WTC11 (cell line): ENCODE measurements around the gene HIF1A. TPM values are rescaled to one million over a fixed set of nuclear protein-coding genes. Genes with fewer than 3 reads are reported as not detected.

Experiments used
- ATAC-seq: fragments of 200-7000 bp; cut with Tn5 transposase; 2 replicates; pipeline ENCODE4 v1.10.0; 2021; ENCODE audit warnings: mild to moderate bottlenecking, moderate library complexity
- CTCF ChIA-PET: fragments of 300-600 bp; sonication (Branson Sonifier 250); formaldehyde crosslinking; loops from one replicate; lab custom pipeline; 2021; ENCODE audit warnings: antibody characterized with exemption; lab: Charles Lee
- POLR2A ChIA-PET: fragments of 350-600 bp; sonication (Branson Sonifier 250); formaldehyde crosslinking; loops from one replicate; lab custom pipeline; 2021; ENCODE audit warnings: antibody characterized with exemption; lab: Charles Lee
- DNase-seq: peaks from one replicate; pipeline ENCODE4 v3.0.0; 2021; ENCODE audit warnings: low spot score
- H3K27ac Mint-ChIP-seq: 2 replicates; pipeline ENCODE4 v1.8.0; 2021; ENCODE audit warnings: mixed read lengths
- H3K27me3 Mint-ChIP-seq: 2 replicates; pipeline ENCODE4 v1.8.0; 2021; ENCODE audit warnings: low read depth, mild to moderate bottlenecking, moderate library complexity, mixed read lengths
- H3K36me3 Mint-ChIP-seq: 2 replicates; pipeline ENCODE4 v1.8.0; 2021; ENCODE audit warnings: mixed read lengths
- H3K4me1 Mint-ChIP-seq: 2 replicates; pipeline ENCODE4 v1.8.0; 2022; ENCODE audit warnings: mixed read lengths
- H3K4me3 Mint-ChIP-seq: 2 replicates; pipeline ENCODE4 v1.8.0; 2021; ENCODE audit warnings: mild to moderate bottlenecking, moderate library complexity, mixed read lengths
- H3K9me3 Mint-ChIP-seq: 2 replicates; pipeline ENCODE4 v1.8.0; 2021; ENCODE audit warnings: mixed read lengths
- ELF4 ChIP-seq: sonication (generic); formaldehyde crosslinking; IDR thresholded peaks from 2 replicates; pipeline ENCODE4 v1.8.1; 2022; ENCODE audit warnings: low read depth, mild to moderate bottlenecking, moderate library complexity, missing genetic modification reagents
- EMX1 ChIP-seq: fragments of 250-450 bp; sonication (Bioruptor Pico); IDR thresholded peaks from 2 replicates; pipeline ENCODE4 v1.8.0; 2021; ENCODE audit warnings: mild to moderate bottlenecking
- ESRRA ChIP-seq: sonication (generic); formaldehyde crosslinking; IDR thresholded peaks from 2 replicates; pipeline ENCODE4 v1.8.1; 2022; ENCODE audit warnings: mild to moderate bottlenecking, missing genetic modification reagents, borderline replicate concordance
- ETV6 ChIP-seq: sonication (generic); formaldehyde crosslinking; IDR thresholded peaks from 2 replicates; pipeline ENCODE4 v1.8.1; 2022; ENCODE audit warnings: mild to moderate bottlenecking, missing genetic modification reagents
- FOXJ3 ChIP-seq: sonication (generic); formaldehyde crosslinking; IDR thresholded peaks from 2 replicates; pipeline ENCODE4 v1.9.0; 2021; ENCODE audit warnings: missing genetic modification reagents, mild to moderate bottlenecking, borderline replicate concordance
- GABPB1 ChIP-seq: sonication (generic); formaldehyde crosslinking; IDR thresholded peaks from 2 replicates; pipeline ENCODE4 v1.8.1; 2023; ENCODE audit warnings: mild to moderate bottlenecking, missing genetic modification reagents
- IRF2 ChIP-seq: sonication (generic); formaldehyde crosslinking; IDR thresholded peaks from 2 replicates; pipeline ENCODE4 v1.8.0; 2022; ENCODE audit warnings: low read depth, missing genetic modification reagents, borderline replicate concordance
- NFATC4 ChIP-seq: fragments of 250-450 bp; sonication (Bioruptor Pico); IDR thresholded peaks from 2 replicates; pipeline ENCODE4 v1.9.0; 2021; ENCODE audit warnings: mild to moderate bottlenecking
- NFE2L1 ChIP-seq: sonication (generic); formaldehyde crosslinking; IDR thresholded peaks from 2 replicates; pipeline ENCODE4 v1.8.1; 2023; ENCODE audit warnings: missing genetic modification reagents
- NR3C1 ChIP-seq: sonication (generic); formaldehyde crosslinking; conservative IDR thresholded peaks from 2 replicates; pipeline ENCODE4 v1.8.1; 2023; ENCODE audit warnings: low read depth, mild to moderate bottlenecking, missing genetic modification reagents
- PRRX2 ChIP-seq: fragments of 250-450 bp; sonication (Bioruptor Pico); IDR thresholded peaks from 2 replicates; pipeline ENCODE4 v1.8.0; 2021; ENCODE audit warnings: mild to moderate bottlenecking
- RORB ChIP-seq: fragments of 250-450 bp; sonication (Bioruptor Pico); IDR thresholded peaks from 2 replicates; pipeline ENCODE4 v1.9.0; 2021; ENCODE audit warnings: mild to moderate bottlenecking
- SMAD3 ChIP-seq: sonication (generic); formaldehyde crosslinking; IDR thresholded peaks from 2 replicates; pipeline ENCODE4 v1.8.0; 2022; ENCODE audit warnings: missing genetic modification reagents, mild to moderate bottlenecking, borderline replicate concordance
- TEAD1 ChIP-seq: sonication (generic); formaldehyde crosslinking; IDR thresholded peaks from 2 replicates; pipeline ENCODE4 v1.8.0; 2022; ENCODE audit warnings: mild to moderate bottlenecking, missing genetic modification reagents
- ZNF232 ChIP-seq: sonication (generic); formaldehyde crosslinking; IDR thresholded peaks from 2 replicates; pipeline ENCODE4 v1.8.0; 2022; ENCODE audit warnings: mild to moderate bottlenecking, missing genetic modification reagents
- total RNA-seq: library from RNA; stranded (reverse); gene quantifications from 3 replicates; pipeline ENCODE4 v1.2.3, GENCODE V29; 2021
- TF ChIP-seq, protein P1 (sequence below): fragments of 250-450 bp; sonication (Bioruptor Pico); IDR thresholded peaks from 2 replicates; pipeline ENCODE4 v1.9.0; 2021; ENCODE audit warnings: mild to moderate bottlenecking
- TF ChIP-seq, protein P2 (sequence below): sonication (generic); formaldehyde crosslinking; IDR thresholded peaks from 2 replicates; pipeline ENCODE4 v1.8.1; 2022; ENCODE audit warnings: low read depth, mild to moderate bottlenecking, moderate library complexity, missing genetic modification reagents, borderline replicate concordance
- TF ChIP-seq, protein P3 (sequence below): sonication (generic); formaldehyde crosslinking; IDR thresholded peaks from 2 replicates; pipeline ENCODE4 v1.8.1; 2022; ENCODE audit warnings: mild to moderate bottlenecking, moderate library complexity, missing genetic modification reagents
- TF ChIP-seq, protein P4 (sequence below): sonication (generic); formaldehyde crosslinking; IDR thresholded peaks from 2 replicates; pipeline ENCODE4 v1.8.1; 2022; ENCODE audit warnings: missing genetic modification reagents, borderline replicate concordance

Gene HIF1A
- total RNA-seq, 1 experiment from 2014 or later, result 165 TPM

DNA sequence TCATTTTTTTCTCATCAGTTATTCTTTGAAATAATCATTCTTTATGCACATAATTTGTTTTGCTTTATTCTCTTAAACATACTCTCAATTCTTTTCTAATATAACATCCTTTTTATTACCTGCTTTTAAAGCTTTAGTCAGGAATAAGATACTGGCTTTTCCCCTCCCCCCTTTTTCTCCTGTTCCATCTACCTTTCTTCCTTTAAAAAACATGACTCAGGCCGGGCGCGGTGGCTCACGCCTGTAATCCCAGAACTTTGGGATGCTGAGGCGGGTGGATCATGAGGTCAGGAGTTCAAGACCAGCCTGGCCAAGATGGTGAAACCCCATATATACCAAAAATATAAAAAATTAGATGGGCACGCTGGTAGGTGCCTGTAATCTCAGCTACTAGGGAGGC is 25.4 kb downstream of the HIF1A start:
- no peak for DNase-seq
- no peaks in the 10 kb centered on the region for H3K9me3 Mint-ChIP-seq
- H3K4me1 Mint-ChIP-seq, result peaks cover 48% of the 10 kb centered on the region
- TF ChIP-seq TEAD1 (CRISPR knock-in tag), result no peak
- TF ChIP-seq ESRRA (CRISPR knock-in tag), result no peak
- TF ChIP-seq, protein P1, sequence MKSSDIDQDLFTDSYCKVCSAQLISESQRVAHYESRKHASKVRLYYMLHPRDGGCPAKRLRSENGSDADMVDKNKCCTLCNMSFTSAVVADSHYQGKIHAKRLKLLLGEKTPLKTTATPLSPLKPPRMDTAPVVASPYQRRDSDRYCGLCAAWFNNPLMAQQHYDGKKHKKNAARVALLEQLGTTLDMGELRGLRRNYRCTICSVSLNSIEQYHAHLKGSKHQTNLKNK (CRISPR knock-in tag), result no peak
- TF ChIP-seq, all 79 proteins: peak for 0
- CTCF ChIA-PET, result no interaction called here
- Mint-ChIP-seq H3K27ac (no peak overlapping the region), H3K4me3 (no peak overlapping the region), H3K36me3 (peaks cover 28% of the 10 kb centered on the region), H3K27me3 (no peaks in the 10 kb centered on the region)
- POLR2A ChIA-PET, result interaction anchor here (1.2 kb wide), 1 partner anchor 26 kb away, joined by 3 read pairs; the partner anchor contains the start of gene HIF1A
- ATAC-seq, result no peak

DNA sequence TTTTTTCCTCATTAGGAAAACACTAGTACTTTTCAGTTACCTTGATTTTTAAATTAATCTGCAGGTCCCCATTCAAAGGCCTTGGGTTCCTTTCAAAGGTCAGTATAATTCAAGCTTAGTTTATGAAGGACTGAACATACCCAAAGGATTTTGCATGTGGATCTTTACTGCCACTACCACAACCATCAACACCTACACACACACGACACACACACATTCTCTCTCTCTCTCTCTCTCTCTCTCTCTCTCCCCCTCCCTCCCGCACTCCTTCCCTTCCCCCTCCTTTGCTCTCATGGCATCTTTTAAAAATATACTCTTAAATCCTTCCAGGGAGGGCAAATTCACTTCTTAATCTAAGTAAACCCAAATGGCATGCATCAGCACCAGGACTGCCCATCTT is 28.8 kb downstream of the HIF1A start:
- H3K27ac Mint-ChIP-seq, result no peak overlapping the region; the same call in 1 of the 2 replicates
- CTCF ChIA-PET, result no interaction called here

DNA sequence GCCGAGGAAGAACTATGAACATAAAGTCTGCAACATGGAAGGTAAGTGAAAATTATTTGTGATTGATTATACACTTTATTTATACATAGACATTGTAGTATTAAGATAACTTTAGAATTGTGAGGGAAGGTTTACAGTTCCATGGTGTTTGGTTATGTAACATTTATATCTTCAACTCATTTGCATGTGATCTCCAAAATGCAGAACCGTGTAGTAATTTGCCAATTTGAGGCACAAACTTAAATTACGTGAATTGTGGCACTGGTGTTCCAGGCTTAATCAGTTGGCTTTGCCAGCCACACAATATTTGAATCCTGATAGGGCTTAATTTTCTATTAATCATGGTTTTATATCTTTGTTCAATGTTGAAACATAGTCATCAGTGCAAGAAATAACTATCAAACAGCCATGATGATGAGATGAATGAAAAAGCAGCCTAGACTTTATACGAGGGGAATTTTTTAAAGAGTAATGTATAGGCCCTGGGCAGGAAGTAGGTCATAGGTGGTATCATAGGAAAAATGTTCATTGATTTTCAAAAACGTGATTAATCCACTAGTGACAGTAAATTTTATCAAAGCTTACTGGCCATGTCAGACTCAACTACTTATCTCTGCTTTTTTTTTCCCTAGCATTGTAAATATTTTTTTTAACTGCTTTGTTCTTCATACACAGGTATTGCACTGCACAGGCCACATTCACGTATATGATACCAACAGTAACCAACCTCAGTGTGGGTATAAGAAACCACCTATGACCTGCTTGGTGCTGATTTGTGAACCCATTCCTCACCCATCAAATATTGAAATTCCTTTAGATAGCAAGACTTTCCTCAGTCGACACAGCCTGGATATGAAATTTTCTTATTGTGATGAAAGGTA is 31.7 kb downstream of the HIF1A start:
- TF ChIP-seq PRRX2 (CRISPR knock-in tag), result no peak
- TF ChIP-seq, all 79 proteins: peak for 0
- CTCF ChIA-PET, result no interaction called here
- Mint-ChIP-seq H3K4me1 (no peaks in the 10 kb centered on the region), H3K9me3 (no peaks in the 10 kb centered on the region), H3K27me3 (no peaks in the 10 kb centered on the region), H3K27ac (no peak overlapping the region), H3K36me3 (peaks cover 65% of the 10 kb centered on the region), H3K4me3 (no peak overlapping the region)
- POLR2A ChIA-PET, result no interaction called here
- DNase-seq (no peak), ATAC-seq (no peak)

More for the DNA sequence above, 28.8 kb downstream of the HIF1A start:
- no peak overlapping the region for H3K4me3 Mint-ChIP-seq
- H3K9me3 Mint-ChIP-seq, result no peaks in the 10 kb centered on the region
- ATAC-seq, result no peak
- TF ChIP-seq EMX1 (CRISPR knock-in tag), result no peak
- no peak for TF ChIP-seq NFE2L1 (CRISPR knock-in tag)
- TF ChIP-seq RORB (CRISPR knock-in tag), result no peak
- no peak for TF ChIP-seq SMAD3
- TF ChIP-seq, protein P2, sequence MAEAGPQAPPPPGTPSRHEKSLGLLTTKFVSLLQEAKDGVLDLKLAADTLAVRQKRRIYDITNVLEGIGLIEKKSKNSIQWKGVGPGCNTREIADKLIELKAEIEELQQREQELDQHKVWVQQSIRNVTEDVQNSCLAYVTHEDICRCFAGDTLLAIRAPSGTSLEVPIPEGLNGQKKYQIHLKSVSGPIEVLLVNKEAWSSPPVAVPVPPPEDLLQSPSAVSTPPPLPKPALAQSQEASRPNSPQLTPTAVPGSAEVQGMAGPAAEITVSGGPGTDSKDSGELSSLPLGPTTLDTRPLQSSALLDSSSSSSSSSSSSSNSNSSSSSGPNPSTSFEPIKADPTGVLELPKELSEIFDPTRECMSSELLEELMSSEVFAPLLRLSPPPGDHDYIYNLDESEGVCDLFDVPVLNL (CRISPR knock-in tag), result no peak
- TF ChIP-seq, protein P1 (CRISPR knock-in tag), result no peak
- TF ChIP-seq FOXJ3 (CRISPR knock-in tag), result no peak
- TF ChIP-seq, protein P3, sequence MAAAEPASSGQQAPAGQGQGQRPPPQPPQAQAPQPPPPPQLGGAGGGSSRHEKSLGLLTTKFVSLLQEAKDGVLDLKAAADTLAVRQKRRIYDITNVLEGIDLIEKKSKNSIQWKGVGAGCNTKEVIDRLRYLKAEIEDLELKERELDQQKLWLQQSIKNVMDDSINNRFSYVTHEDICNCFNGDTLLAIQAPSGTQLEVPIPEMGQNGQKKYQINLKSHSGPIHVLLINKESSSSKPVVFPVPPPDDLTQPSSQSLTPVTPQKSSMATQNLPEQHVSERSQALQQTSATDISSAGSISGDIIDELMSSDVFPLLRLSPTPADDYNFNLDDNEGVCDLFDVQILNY, result no peak
- TF ChIP-seq ETV6 (CRISPR knock-in tag), result no peak
- TF ChIP-seq NR3C1 (CRISPR knock-in tag), result no peak
- no peak for TF ChIP-seq ELF4 (CRISPR knock-in tag)
- TF ChIP-seq NFATC4, result no peak
- TF ChIP-seq GABPB1 (CRISPR knock-in tag), result no peak
- no peak for TF ChIP-seq ZNF232
- no peak for TF ChIP-seq IRF2 (CRISPR knock-in tag)
- TF ChIP-seq, protein P4, sequence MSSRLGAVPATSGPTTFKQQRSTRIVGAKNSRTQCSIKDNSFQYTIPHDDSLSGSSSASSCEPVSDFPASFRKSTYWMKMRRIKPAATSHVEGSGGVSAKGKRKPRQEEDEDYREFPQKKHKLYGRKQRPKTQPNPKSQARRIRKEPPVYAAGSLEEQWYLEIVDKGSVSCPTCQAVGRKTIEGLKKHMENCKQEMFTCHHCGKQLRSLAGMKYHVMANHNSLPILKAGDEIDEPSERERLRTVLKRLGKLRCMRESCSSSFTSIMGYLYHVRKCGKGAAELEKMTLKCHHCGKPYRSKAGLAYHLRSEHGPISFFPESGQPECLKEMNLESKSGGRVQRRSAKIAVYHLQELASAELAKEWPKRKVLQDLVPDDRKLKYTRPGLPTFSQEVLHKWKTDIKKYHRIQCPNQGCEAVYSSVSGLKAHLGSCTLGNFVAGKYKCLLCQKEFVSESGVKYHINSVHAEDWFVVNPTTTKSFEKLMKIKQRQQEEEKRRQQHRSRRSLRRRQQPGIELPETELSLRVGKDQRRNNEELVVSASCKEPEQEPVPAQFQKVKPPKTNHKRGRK (CRISPR knock-in tag), result no peak
- H3K36me3 Mint-ChIP-seq, result peaks cover 58% of the 10 kb centered on the region
- DNase-seq, result no peak
- POLR2A ChIA-PET, result interaction anchor here (0.7 kb wide), 1 partner anchor 234 kb away, joined by 4 read pairs; no protein-coding TSS in a partner anchor
- H3K27me3 Mint-ChIP-seq, result no peaks in the 10 kb centered on the region
- peaks cover 18% of the 10 kb centered on the region for H3K4me1 Mint-ChIP-seq
